C4-2B (cell line): Measurements from ENCODE around the gene PSKH1.

Source experiments
- CTCF ChIP-seq: fragments of 450-650 bp; conservative IDR thresholded peaks from 2 replicates; pipeline ENCODE4 v1.5.1; 2017; ENCODE audit warnings: mild to moderate bottlenecking
- ZFX ChIP-seq: fragments of 450-650 bp; IDR thresholded peaks from 2 replicates; pipeline ENCODE4 v1.6.1; 2017

- TF ChIP-seq CTCF (no peak), ZFX (no peak)
Observed at GRCh38 chr16:67879462-67879861, 13.6 kb upstream of the PSKH1 start.
